ENCODE results near the gene PRKAG2.

The PRKAG2 gene

DNA sequence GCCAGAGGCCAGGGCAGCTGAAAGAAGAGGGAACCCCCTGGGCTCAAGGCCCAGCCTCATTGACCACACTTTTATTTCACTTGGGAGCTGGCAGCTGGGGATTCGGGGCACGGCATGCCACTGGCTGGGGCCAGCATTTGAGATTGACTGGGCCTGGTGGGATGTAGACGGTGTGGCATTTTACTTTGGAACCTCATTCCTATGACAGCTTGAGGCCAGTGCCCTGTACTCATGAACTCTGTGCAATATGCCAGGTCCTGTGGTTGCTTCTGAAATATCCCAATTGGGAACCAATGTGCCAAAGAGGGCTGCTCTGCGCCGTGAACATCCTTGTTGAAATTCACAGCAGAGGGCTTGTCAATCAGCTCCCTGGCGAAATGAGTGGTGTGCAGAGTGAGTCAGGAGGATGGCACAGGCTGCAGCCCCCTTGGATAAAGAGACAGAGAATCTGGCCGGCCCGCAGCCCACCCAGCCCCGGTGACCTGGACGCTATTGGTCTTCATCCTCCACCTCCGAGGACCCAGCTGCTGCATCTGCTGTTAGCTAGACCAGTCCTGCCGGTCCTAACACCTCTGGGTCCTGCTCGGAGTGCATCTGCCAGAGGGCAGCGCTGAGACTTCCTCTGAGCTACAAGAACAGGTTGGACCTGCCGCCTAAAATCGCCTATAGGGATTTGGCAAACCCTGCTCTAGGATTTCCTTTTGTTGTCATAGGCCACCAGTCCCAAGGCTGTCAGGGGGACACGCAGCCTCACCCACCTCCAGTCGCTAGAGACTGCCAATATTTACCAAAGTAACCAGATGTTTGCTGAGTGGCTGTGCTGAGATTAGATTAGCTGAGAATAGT, 58.0 kb downstream of the PRKAG2 start:
- no peak overlapping the region for H3K4me3 ChIP-seq (ENCODE audit: low read depth in 1 of 2, low read length in 1 of 2)
- TF ChIP-seq, protein P1, sequence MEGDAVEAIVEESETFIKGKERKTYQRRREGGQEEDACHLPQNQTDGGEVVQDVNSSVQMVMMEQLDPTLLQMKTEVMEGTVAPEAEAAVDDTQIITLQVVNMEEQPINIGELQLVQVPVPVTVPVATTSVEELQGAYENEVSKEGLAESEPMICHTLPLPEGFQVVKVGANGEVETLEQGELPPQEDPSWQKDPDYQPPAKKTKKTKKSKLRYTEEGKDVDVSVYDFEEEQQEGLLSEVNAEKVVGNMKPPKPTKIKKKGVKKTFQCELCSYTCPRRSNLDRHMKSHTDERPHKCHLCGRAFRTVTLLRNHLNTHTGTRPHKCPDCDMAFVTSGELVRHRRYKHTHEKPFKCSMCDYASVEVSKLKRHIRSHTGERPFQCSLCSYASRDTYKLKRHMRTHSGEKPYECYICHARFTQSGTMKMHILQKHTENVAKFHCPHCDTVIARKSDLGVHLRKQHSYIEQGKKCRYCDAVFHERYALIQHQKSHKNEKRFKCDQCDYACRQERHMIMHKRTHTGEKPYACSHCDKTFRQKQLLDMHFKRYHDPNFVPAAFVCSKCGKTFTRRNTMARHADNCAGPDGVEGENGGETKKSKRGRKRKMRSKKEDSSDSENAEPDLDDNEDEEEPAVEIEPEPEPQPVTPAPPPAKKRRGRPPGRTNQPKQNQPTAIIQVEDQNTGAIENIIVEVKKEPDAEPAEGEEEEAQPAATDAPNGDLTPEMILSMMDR (IDR thresholded peaks at IDR 0.05): no peak
- H3K27me3 ChIP-seq: no peaks in the 10 kb centered on the region
- H3K36me3 ChIP-seq: no peaks in the 10 kb centered on the region
- no peaks in the 10 kb centered on the region for H3K9me3 ChIP-seq
- H3K27ac ChIP-seq: no peak overlapping the region
- no peaks in the 10 kb centered on the region for H3K4me1 ChIP-seq (ENCODE audit: control insufficient read depth in 1 of 2, insufficient read depth in 1 of 2, low read depth in 1 of 2, low read length in 1 of 2)

DNA sequence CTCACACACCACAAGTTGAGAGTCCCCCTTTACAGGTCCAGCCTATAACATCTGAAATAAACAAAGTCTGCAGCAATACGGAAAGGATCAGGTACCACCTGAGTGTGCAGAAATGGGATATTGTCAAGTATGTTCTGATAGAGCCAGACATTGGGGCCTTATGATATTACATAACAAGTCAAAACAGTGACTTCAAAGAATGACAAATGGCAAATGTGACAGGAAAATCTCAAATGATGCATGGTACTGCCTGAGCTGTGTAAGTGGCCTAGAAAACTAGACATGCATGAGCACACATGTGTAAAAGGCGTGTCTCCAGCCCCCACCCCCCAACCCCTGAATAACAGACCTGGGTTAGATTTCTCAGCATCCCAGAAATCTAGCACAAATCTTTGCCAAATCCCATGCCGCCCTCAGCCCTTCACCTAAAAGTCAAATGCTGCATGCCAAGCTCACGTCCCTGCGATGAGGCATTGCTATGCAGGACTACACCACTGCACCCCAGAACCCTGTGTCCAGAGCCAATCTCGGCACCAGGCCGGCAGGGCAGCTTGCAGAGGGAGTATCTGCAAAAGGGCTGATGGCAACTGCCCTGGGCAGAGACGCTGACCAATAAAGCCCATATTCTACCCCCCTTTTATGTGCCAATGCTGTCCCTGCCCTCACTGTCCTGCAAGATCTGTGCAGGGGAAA, 58.8 kb downstream of the PRKAG2 start:
- Histone ChIP-seq H3K27ac (no peak overlapping the region), H3K36me3 (no peaks in the 10 kb centered on the region), H3K27me3 (no peaks in the 10 kb centered on the region), H3K9me3 (no peaks in the 10 kb centered on the region), H3K4me3 (ENCODE audit: low read depth in 1 of 2, low read length in 1 of 2) (no peak overlapping the region), H3K4me1 (ENCODE audit: control insufficient read depth in 1 of 2, insufficient read depth in 1 of 2, low read depth in 1 of 2, low read length in 1 of 2) (no peaks in the 10 kb centered on the region)
- TF ChIP-seq, protein P1 (IDR thresholded peaks at IDR 0.05): no peak

DNA sequence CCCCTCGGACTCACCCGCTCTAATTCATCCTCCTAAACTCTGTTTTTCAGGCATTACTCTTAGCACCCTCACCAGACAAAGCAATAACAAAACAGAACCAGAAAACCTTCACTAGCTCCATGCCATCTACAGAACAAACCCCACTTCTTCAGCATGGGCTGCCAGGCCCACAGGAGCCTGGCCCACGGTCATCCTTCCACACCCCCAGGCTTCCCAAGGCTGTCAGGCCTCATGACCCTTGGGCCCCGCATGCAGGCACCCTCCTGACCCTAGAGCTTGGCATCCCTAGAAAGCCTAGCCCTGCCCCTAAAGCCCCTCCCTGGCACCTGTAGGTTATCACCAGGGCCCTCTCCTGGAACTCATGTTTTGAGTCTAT, 59.6 kb downstream of the PRKAG2 start:
- TF ChIP-seq, protein P1 (IDR thresholded peaks at IDR 0.05): no peak
- Histone ChIP-seq H3K27me3 (no peaks in the 10 kb centered on the region), H3K4me3 (ENCODE audit: low read depth in 1 of 2, low read length in 1 of 2) (no peak overlapping the region), H3K4me1 (ENCODE audit: control insufficient read depth in 1 of 2, insufficient read depth in 1 of 2, low read depth in 1 of 2, low read length in 1 of 2) (no peaks in the 10 kb centered on the region), H3K36me3 (no peaks in the 10 kb centered on the region), H3K9me3 (no peaks in the 10 kb centered on the region), H3K27ac (no peak overlapping the region)

DNA sequence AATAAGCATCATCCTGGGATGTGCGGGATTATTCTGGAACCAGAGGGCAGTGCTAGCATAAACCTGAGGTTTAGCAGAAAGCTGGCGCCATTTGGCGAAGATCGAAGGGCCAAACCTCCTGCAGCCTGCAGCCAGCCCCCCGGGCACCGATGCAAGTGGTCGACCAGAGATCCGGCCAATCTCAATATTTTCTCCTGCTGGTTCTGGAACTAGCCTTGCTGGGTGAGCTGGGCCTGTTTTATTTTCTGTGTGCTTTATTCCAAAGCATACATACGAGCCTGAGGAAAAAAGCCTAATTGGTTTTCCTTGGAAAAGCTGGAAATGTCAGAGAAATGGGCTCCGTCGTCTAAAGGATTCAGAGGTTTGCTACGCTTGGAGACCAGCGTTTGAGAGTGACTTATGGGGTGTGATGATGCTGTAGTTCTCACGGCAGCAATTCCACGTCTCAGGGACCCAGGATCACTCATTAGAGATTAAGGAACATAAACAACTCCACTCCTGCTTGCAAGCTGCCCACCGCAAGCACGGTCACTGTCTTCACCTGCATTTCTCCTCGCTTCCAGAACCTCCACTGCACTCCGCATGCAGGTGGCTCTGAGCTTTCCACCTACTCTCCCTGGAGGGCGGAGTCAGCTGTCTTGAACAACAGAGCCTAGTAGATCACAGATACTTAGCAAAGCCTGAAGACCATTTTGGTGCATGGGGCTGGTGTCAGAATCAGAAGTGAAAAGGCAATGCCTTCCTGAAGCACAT, 60.2 kb downstream of the PRKAG2 start:
- H3K27me3 ChIP-seq: no peaks in the 10 kb centered on the region
- TF ChIP-seq, protein P1 (IDR thresholded peaks at IDR 0.05): no peak
- no peak overlapping the region for H3K4me3 ChIP-seq (ENCODE audit: low read depth in 1 of 2, low read length in 1 of 2)
- no peaks in the 10 kb centered on the region for H3K9me3 ChIP-seq
- H3K27ac ChIP-seq: no peak overlapping the region
- H3K4me1 ChIP-seq (ENCODE audit: control insufficient read depth in 1 of 2, insufficient read depth in 1 of 2, low read depth in 1 of 2, low read length in 1 of 2): no peaks in the 10 kb centered on the region
- H3K36me3 ChIP-seq: no peaks in the 10 kb centered on the region

DNA sequence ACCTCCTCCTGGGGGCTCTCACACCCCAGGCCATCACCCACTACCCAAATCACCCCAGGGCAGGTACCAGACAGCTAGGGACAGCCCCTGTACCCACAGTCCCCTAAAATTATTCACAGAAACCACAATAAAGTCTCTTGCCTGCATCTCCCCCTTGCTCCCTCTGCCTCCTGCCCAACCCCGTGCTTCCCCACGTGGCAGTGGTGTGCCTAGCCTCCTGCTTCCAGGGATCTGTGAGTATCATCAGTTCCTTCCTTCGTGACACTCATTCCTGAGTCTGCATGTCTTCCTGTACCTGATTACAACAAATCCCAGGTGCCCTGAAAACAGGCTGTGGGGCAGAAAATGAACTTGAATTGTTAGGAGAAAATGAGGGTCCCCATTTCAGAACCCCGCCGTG, 61.5 kb downstream of the PRKAG2 start:
- no peak overlapping the region for H3K27ac ChIP-seq
- no peaks in the 10 kb centered on the region for H3K9me3 ChIP-seq
- H3K4me1 ChIP-seq (ENCODE audit: control insufficient read depth in 1 of 2, insufficient read depth in 1 of 2, low read depth in 1 of 2, low read length in 1 of 2): no peaks in the 10 kb centered on the region
- no peaks in the 10 kb centered on the region for H3K27me3 ChIP-seq
- H3K4me3 ChIP-seq (ENCODE audit: low read depth in 1 of 2, low read length in 1 of 2): no peak overlapping the region
- TF ChIP-seq, protein P1 (IDR thresholded peaks at IDR 0.05): no peak
- H3K36me3 ChIP-seq: no peaks in the 10 kb centered on the region

Data from neutrophil (primary cell).